Osteoblast (primary cell): ENCODE measurements around the gene HYAL1. TPM values are rescaled to one million over a fixed set of nuclear protein-coding genes. Genes with fewer than 3 reads are reported as not detected.

Experiments
- DNase-seq: peaks from one replicate; pipeline ENCODE4 v3.0.0; 2011; ENCODE audit warnings: low spot score, mixed read lengths; ENCODE audit not compliant: insufficient read length; ENCODE audit errors: missing footprints
- H2AFZ ChIP-seq: 2 replicates; pipeline ENCODE4 v1.6.0; 2011; ENCODE audit warnings: mild to moderate bottlenecking, low read length
- H3K27ac ChIP-seq: 2 replicates; pipeline ENCODE4 v1.5.1; 2011; ENCODE audit warnings: mild to moderate bottlenecking, low read depth, low read length, moderate library complexity
- H3K27me3 ChIP-seq: 2 replicates; pipeline ENCODE4 v1.6.0; 2012; ENCODE audit warnings: mild to moderate bottlenecking, control low read depth, inconsistent platforms, low read length, moderate library complexity; ENCODE audit not compliant: insufficient read depth
- H3K36me3 ChIP-seq: 2 replicates; pipeline ENCODE4 v1.5.1; 2011; ENCODE audit warnings: mild to moderate bottlenecking, low read length, control low read depth, moderate library complexity; ENCODE audit not compliant: insufficient read depth
- H3K4me1 ChIP-seq: 2 replicates; pipeline ENCODE4 v1.5.1; 2011; ENCODE audit warnings: mild to moderate bottlenecking, low read length, control low read depth, moderate library complexity; ENCODE audit not compliant: insufficient read depth
- H3K4me2 ChIP-seq: 2 replicates; pipeline ENCODE4 v1.6.0; 2011; ENCODE audit warnings: mild to moderate bottlenecking, low read length; ENCODE audit not compliant: insufficient read depth
- H3K4me3 ChIP-seq: fragments of 200-600 bp; sonication (generic); 3 replicates; pipeline ENCODE4 v1.5.1; 2012; ENCODE audit warnings: mild to moderate bottlenecking, low read length, inconsistent platforms; ENCODE audit not compliant: insufficient read depth
- H3K79me2 ChIP-seq: 2 replicates; pipeline ENCODE4 v1.6.0; 2012; ENCODE audit warnings: mild to moderate bottlenecking, low read length, control low read depth, inconsistent platforms; ENCODE audit not compliant: insufficient read depth
- H3K9me3 ChIP-seq: 2 replicates; pipeline ENCODE4 v1.5.1; 2011; ENCODE audit warnings: low read depth, low read length, control low read depth
- H4K20me1 ChIP-seq: 2 replicates; pipeline ENCODE4 v1.6.0; 2012; ENCODE audit warnings: mild to moderate bottlenecking, low read length, control low read depth; ENCODE audit not compliant: insufficient read depth
- CTCF ChIP-seq: IDR thresholded peaks from 2 replicates; pipeline ENCODE4 v1.5.1; 2011; ENCODE audit warnings: mild to moderate bottlenecking, low read depth, low read length, moderate library complexity; ENCODE audit errors: extremely low read depth
- total RNA-seq: library from RNA; depleted of rRNA; stranded (reverse); fragments of >200 nt; gene quantifications from 2 replicates; pipeline ENCODE4 v1.2.3, GENCODE V29; 2012

The HYAL1 gene
- total RNA-seq, 1 donor: under 0.01 TPM

DNA sequence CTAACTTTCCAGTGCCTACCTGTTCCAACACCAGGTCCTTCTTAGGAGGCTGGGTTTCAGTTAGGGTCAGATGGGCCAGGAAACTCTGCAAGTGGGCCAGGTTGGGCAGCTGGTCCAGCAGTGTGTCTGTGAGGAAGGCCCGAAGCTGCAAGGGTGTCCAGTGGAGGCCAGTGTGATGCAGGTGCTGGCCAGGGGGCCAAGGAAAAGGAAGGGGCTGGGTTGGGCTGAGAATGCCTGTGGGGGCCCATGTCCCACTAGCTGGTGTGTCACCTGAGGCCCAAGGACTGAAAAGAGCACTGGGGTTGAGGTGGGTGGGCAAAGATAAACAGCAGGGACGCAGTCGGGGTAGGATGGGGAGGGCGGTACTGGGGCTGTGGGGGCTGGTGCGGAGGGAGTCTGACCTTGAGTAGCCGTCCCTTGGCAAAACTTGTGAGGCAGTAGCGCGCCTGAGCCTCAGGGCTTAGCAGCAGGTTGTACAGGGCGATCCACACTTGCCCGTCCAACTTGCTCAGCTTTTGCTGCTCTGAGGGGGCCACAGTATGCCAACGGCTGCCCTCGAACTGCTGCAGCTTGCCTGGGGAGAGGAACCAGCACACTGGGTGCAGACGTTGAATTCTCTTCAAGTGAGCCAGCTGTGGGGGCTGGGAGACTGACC is 38.7 kb upstream of the HYAL1 start:
- no peak for DNase-seq
- no peak overlapping the region for H2AFZ ChIP-seq
- no peak for TF ChIP-seq CTCF

GRCh38 chr3:50341537-50341936 is 38.2 kb upstream of the HYAL1 start:
- peaks cover 34% of the 10 kb centered on the region for H3K79me2 ChIP-seq
- H3K9me3 ChIP-seq: no peaks in the 10 kb centered on the region
- H4K20me1 ChIP-seq: no peaks in the 10 kb centered on the region
- H3K4me2 ChIP-seq: peak overlapping the region; percentile 97
- no peak overlapping the region for H2AFZ ChIP-seq
- no peaks in the 10 kb centered on the region for H3K27me3 ChIP-seq
- no peak for DNase-seq
- peaks cover 40% of the 10 kb centered on the region for H3K4me1 ChIP-seq
- TF ChIP-seq CTCF: no peak
- H3K27ac ChIP-seq: no peak overlapping the region
- no peaks in the 10 kb centered on the region for H3K36me3 ChIP-seq
- H3K4me3 ChIP-seq: peak overlapping the region; percentile 77

More for the DNA sequence above, 38.7 kb upstream of the HYAL1 start:
- Histone ChIP-seq H4K20me1 (no peaks in the 10 kb centered on the region), H3K4me2 (no peak overlapping the region), H3K27me3 (no peaks in the 10 kb centered on the region), H3K36me3 (no peaks in the 10 kb centered on the region), H3K9me3 (no peaks in the 10 kb centered on the region), H3K79me2 (peaks cover 28% of the 10 kb centered on the region), H3K4me1 (peaks cover 40% of the 10 kb centered on the region), H3K4me3 (no peak overlapping the region), H3K27ac (no peak overlapping the region)

DNA sequence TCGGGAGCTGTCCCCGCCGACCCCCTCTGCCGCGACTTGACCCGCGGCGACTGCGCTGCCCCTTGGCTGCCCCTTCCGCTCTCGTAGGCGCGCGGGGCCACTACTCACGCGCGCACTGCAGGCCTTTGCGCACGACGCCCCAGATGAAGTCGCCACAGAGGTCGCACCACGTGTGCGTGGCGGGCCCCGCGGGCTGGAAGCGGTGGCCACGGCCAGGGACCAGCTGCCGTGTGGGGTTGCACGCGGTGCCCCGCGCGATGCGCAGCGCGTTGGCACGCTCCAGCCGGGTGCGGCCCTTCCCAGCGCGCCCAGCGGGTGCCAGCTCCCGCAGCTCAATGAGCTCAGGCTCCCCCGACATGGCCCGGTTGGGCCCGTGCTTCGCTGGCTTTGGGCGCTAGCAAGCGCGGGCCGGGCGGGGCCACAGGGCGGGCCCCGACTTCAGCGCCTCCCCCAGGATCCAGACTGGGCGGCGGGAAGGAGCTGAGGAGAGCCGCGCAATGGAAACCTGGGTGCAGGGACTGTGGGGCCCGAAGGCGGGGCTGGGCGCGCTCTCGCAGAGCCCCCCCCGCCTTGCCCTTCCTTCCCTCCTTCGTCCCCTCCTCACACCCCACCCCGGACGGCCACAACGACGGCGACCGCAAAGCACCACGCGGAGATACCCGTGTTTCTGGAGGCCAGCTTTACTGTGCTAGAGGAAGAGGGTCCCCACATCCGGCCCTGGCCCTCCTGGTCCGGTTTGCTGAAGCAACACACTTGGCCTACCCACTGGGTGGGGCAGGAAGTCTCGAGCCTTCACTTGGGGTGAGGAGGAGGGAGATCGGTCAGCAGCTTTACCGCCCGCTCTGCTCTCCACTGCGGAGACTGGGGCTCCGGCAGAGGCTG is 37.3 kb upstream of the HYAL1 start, which contains the start of gene RASSF1:
Gene RASSF1 (minus strand): TSS at position 389 of the 882 bp plus-strand sequence. CDS start 31 bp downstream, at position 358.
- TF ChIP-seq CTCF: no peak

GRCh38 chr3:50340147-50340447 is 36.7 kb upstream of the HYAL1 start:
- Histone ChIP-seq H4K20me1 (peaks cover 11% of the 10 kb centered on the region), H2AFZ (peak overlapping the region; percentile 82), H3K27ac (peak overlapping the region; percentile 83), H3K4me3 (peak overlapping the region; percentile 77), H3K9me3 (no peaks in the 10 kb centered on the region), H3K79me2 (peaks cover 48% of the 10 kb centered on the region), H3K4me2 (peak overlapping the region; percentile 97), H3K4me1 (peaks cover 44% of the 10 kb centered on the region), H3K27me3 (no peaks in the 10 kb centered on the region), H3K36me3 (no peaks in the 10 kb centered on the region)
- no peak for TF ChIP-seq CTCF
- DNase-seq: no peak

More for the DNA sequence above, 37.3 kb upstream of the HYAL1 start, which contains the start of gene RASSF1:
- peak within 1 kb of the TSS; percentile 97 for H3K4me2 ChIP-seq
- no peaks in the 10 kb centered on the region for H3K9me3 ChIP-seq
- no peaks in the 10 kb centered on the region for H3K27me3 ChIP-seq
- peaks cover 6% of the 10 kb centered on the region for H4K20me1 ChIP-seq
- peak within 1 kb of the TSS; percentile 82 for H2AFZ ChIP-seq
- H3K4me3 ChIP-seq: peak within 1 kb of the TSS; percentile 77
- H3K36me3 ChIP-seq: no peaks in the 10 kb centered on the region
- H3K79me2 ChIP-seq: peaks cover 43% of the 10 kb centered on the region
- peaks cover 44% of the 10 kb centered on the region for H3K4me1 ChIP-seq
- peak; percentile 96 for DNase-seq
- H3K27ac ChIP-seq: peak within 1 kb of the TSS; percentile 83
